Fibroblast of skin of scalp (primary cell): ENCODE results near the gene PLA2G3.

Experiments
- DNase-seq: peaks from one replicate; pipeline ENCODE4 v3.0.0-alpha.2; 2013

PLA2G3 gene

GRCh38 chr22:31148488-31148887 is 8.2 kb upstream of the PLA2G3 start:
- no peak for DNase-seq

GRCh38 chr22:31144223-31144622 is 3.9 kb upstream of the PLA2G3 start:
- DNase-seq = no peak

- DNase-seq = no peak
Observed at GRCh38 chr22:31143537-31143936, 3.2 kb upstream of the PLA2G3 start.

GRCh38 chr22:31143038-31143437 is 2.7 kb upstream of the PLA2G3 start:
- no peak for DNase-seq

- no peak for DNase-seq
Observed at GRCh38 chr22:31142285-31142684, 2.0 kb upstream of the PLA2G3 start.

- no peak for DNase-seq
Observed at GRCh38 chr22:31141551-31141950, 1.2 kb upstream of the PLA2G3 start.

GRCh38 chr22:31140746-31141145 is 438 bp upstream of the PLA2G3 start:
- no peak for DNase-seq

GRCh38 chr22:31139066-31139465 is 1.2 kb downstream of the PLA2G3 start:
- DNase-seq = no peak

GRCh38 chr22:31138126-31138525 is 2.2 kb downstream of the PLA2G3 start:
- DNase-seq = no peak

- no peak for DNase-seq
Observed at GRCh38 chr22:31137721-31138120, 2.6 kb downstream of the PLA2G3 start.

GRCh38 chr22:31136711-31137110 is 3.6 kb downstream of the PLA2G3 start:
- DNase-seq = no peak

- DNase-seq = no peak
Observed at GRCh38 chr22:31136155-31136554, 4.2 kb downstream of the PLA2G3 start.

GRCh38 chr22:31135706-31136105 is 4.6 kb downstream of the PLA2G3 start:
- DNase-seq = no peak

- no peak for DNase-seq
Observed at GRCh38 chr22:31134688-31135087, 5.6 kb downstream of the PLA2G3 start.

- no peak for DNase-seq
Observed at GRCh38 chr22:31133911-31134310, 6.4 kb downstream of the PLA2G3 start.

GRCh38 chr22:31130873-31131272 is 9.4 kb downstream of the PLA2G3 start:
- no peak for DNase-seq

GRCh38 chr22:31128156-31128555 is 12.2 kb downstream of the PLA2G3 start:
- no peak for DNase-seq

GRCh38 chr22:31127181-31127772 is 13.0 kb downstream of the PLA2G3 start:
- DNase-seq = no peak

GRCh38 chr22:31126869-31127175 is 13.5 kb downstream of the PLA2G3 start:
- no peak for DNase-seq

- DNase-seq = no peak
Observed at GRCh38 chr22:31126128-31126868, 14.0 kb downstream of the PLA2G3 start.

GRCh38 chr22:31125521-31126117 is 14.7 kb downstream of the PLA2G3 start:
- no peak for DNase-seq

GRCh38 chr22:31124811-31125465 is 15.4 kb downstream of the PLA2G3 start:
- no peak for DNase-seq

GRCh38 chr22:31124290-31124689 is 16.0 kb downstream of the PLA2G3 start:
- no peak for DNase-seq

- no peak for DNase-seq
Observed at GRCh38 chr22:31123292-31123602, 17.1 kb downstream of the PLA2G3 start.
